Effector memory CD8-positive, alpha-beta T cell (primary cell): Measurements from ENCODE around the gene FAM171A1.
"Not testable (repeated sequence)": the region's sequence is repeated elsewhere in the genome, so short reads cannot be mapped to it uniquely, and the experiment has no call there.

Source experiments
- ATAC-seq: fragments of 150-1000 bp; cut with Tn5 transposase; replicated peaks from 2 replicates; pipeline ENCODE4 v1.10.0; 2021; ENCODE audit warnings: mild to moderate bottlenecking, moderate library complexity
- DNase-seq, 3 experiments: peaks; one replicate each; pipeline ENCODE4 v3.0.0; 2021
- H3K27ac Mint-ChIP-seq, 2 donors: one replicate each; pipeline ENCODE4 v1.8.0; 2022; ENCODE audit warnings: mild to moderate bottlenecking in 2 of 2, mixed read lengths in 2 of 2, moderate library complexity in 2 of 2
- H3K27me3 Mint-ChIP-seq, 2 donors: one replicate each; pipeline ENCODE4 v1.8.0; 2022; ENCODE audit warnings: mixed read lengths in 2 of 2
- H3K36me3 Mint-ChIP-seq: one replicate; pipeline ENCODE4 v1.8.0; 2022; ENCODE audit warnings: mild to moderate bottlenecking, moderate library complexity, mixed read lengths; ENCODE audit not compliant: insufficient read depth
- H3K4me1 Mint-ChIP-seq, 2 donors: one replicate each; pipeline ENCODE4 v1.8.0; 2022; ENCODE audit warnings: low read depth in 2 of 2, mixed read lengths in 2 of 2
- H3K4me3 Mint-ChIP-seq, 2 donors: one replicate each; pipeline ENCODE4 v1.8.0; 2022; ENCODE audit warnings: mild to moderate bottlenecking in 2 of 2, mixed read lengths in 2 of 2, moderate library complexity in 2 of 2
- H3K9me3 Mint-ChIP-seq, 2 donors: one replicate each; pipeline ENCODE4 v1.8.0; 2022; ENCODE audit warnings: mixed read lengths in 2 of 2

The FAM171A1 gene

DNA sequence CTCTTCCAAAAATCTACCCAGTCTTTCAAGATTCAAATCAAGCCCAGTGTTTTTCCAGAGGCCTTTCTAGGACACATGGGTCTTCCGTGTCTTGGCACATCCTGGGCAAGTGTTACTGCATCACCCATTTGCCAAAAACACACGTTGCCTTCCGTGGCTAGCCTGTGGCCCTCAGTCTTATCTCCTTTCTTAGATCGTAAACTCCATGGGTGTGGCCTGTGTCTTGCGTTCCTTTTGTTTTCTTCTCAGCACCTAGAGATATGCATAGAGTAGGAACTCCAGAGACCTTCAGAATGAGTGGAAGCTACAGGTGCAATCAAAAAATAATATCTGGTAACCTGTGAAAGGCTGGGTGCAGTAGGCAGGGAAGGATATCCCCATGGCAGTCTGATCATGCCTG lies 146.1 kb downstream of the FAM171A1 start:
- Mint-ChIP-seq H3K4me1 (no peaks in the 10 kb centered on the region), H3K36me3 (peaks cover 6% of the 10 kb centered on the region), H3K27ac (no peak overlapping the region), H3K27me3 (no peaks in the 10 kb centered on the region), H3K4me3 (no peak overlapping the region), H3K9me3 (peaks cover 0 to 2% of the 10 kb centered on the region in 2 donors)
- ATAC-seq, result no peak
- no peak for DNase-seq

DNA sequence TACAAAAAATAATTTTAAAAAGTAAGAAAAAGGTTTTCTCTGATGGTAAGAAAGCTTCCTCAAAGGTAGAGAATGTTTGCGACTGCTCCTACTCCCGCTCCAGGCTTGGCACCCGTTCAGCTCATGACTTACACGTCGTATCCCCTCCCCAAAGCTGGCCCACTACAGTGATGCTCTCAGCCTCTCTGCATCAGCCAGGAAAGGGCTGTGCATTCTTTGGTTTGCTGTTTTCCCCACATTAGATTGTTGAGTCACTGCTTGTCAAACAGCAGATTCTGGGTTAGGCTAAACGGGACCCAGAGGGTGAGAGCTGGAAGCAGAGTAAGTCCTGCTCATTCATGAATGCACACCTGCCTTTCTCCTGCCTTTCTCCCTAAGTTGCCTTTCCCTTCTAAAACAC lies 147.9 kb downstream of the FAM171A1 start:
- H3K4me1 Mint-ChIP-seq, result no peaks in the 10 kb centered on the region
- H3K27me3 Mint-ChIP-seq, result no peaks in the 10 kb centered on the region
- H3K9me3 Mint-ChIP-seq, result no peaks in the 10 kb centered on the region
- peaks cover 6% of the 10 kb centered on the region for H3K36me3 Mint-ChIP-seq
- no peak for DNase-seq
- peak overlapping the region in 1 of 2 donors; percentile 73 for H3K27ac Mint-ChIP-seq
- no peak overlapping the region for H3K4me3 Mint-ChIP-seq
- ATAC-seq, result no peak

DNA sequence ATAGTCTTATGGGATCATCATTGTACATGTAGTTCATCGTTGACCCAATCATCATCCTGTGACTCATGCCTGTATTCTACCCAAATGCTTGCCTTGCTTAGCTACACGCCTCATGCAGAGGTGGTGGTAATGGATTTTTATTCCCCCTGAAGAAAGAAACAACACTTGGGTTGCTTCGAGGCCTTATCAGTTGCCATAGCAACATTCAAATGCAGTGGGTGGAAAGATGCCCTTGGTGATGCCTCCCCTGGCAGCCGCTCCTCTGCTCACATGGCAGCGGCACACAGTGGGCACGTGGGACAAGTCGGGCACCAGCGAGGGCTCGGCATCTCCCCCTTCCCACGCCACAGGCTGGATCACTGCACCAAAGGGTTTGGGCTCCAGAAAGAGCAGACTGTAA lies 148.6 kb downstream of the FAM171A1 start:
- no peak for ATAC-seq
- Mint-ChIP-seq H3K4me3 (no peak overlapping the region), H3K9me3 (no peaks in the 10 kb centered on the region), H3K27me3 (no peaks in the 10 kb centered on the region), H3K4me1 (no peaks in the 10 kb centered on the region), H3K27ac (no peak overlapping the region), H3K36me3 (peaks cover 6% of the 10 kb centered on the region)
- no peak for DNase-seq

DNA sequence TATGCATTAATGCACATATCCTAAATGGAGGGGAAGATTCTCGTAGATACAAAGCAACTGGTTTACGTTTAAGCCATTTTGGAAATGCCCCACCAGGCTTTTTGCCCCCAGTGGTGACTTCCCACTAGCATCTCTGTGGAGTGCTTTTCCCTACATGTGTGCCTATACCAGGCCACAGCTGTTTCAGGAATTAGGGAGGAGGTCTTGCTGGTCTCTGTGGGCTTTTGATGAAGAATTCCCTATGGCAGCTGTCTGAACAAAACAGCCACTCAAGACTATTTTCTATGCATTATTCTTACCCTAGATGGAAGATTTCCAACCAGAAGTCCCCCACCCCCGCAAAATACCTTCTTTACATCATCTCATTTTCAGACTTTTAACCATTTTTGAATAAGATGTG lies 150.6 kb downstream of the FAM171A1 start:
- Mint-ChIP-seq H3K4me1 (no peaks in the 10 kb centered on the region), H3K4me3 (no peak overlapping the region), H3K27me3 (no peaks in the 10 kb centered on the region), H3K27ac (no peak overlapping the region), H3K36me3 (peaks cover 4% of the 10 kb centered on the region), H3K9me3 (no peaks in the 10 kb centered on the region)
- no peak for DNase-seq
- ATAC-seq, result no peak

DNA sequence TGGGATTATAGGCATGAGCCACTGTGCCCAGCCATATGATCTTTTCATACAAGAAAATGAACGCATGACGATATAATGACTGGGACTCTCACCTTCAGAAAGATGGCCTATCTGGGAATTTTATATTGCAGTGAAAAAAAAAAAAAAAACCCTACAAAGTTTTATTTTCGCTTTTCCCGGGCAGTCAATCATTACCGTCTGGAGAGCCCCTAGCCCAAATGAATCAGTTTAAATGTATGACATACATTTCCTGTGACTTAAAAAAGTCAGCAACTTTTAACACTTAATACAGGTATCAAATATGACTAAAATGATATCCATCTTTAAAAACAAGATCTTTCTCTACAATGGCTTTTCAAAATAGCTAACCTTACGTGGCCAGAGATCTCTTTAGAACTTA lies 154.4 kb downstream of the FAM171A1 start:
- DNase-seq (no peak), ATAC-seq (no peak)
- H3K4me3 Mint-ChIP-seq, result no peak overlapping the region
- no peak overlapping the region for H3K27ac Mint-ChIP-seq
- no peaks in the 10 kb centered on the region for H3K4me1 Mint-ChIP-seq
- no peaks in the 10 kb centered on the region for H3K36me3 Mint-ChIP-seq
- H3K27me3 Mint-ChIP-seq, result no peaks in the 10 kb centered on the region
- H3K9me3 Mint-ChIP-seq, result no peaks in the 10 kb centered on the region

DNA sequence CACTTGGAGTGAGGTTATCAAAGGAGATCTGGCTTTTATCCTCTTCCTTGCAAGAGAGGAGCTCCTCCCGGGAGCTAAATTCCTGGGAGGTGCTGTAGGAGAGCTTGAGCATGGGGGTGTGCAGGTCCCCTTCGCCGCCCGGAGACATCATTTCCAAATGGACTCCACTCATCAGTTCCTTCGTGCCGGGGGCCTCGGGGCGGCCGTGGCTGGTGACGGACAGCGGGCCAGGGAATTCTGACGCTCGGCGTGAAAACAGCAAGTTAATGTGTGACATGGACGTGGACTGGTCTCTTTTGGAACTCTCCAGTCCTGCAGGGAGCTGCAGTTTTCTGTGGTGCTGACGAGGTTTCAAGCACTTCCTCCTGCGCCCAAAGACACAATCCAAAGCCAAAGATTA lies 156.9 kb downstream of the FAM171A1 start:
- H3K27ac Mint-ChIP-seq, result no peak overlapping the region
- ATAC-seq (no peak), DNase-seq (no peak)
- H3K27me3 Mint-ChIP-seq, result no peaks in the 10 kb centered on the region
- no peak overlapping the region for H3K4me3 Mint-ChIP-seq
- H3K36me3 Mint-ChIP-seq, result no peaks in the 10 kb centered on the region
- peaks cover 12 to 14% of the 10 kb centered on the region in 2 donors for H3K4me1 Mint-ChIP-seq
- H3K9me3 Mint-ChIP-seq, result no peaks in the 10 kb centered on the region

DNA sequence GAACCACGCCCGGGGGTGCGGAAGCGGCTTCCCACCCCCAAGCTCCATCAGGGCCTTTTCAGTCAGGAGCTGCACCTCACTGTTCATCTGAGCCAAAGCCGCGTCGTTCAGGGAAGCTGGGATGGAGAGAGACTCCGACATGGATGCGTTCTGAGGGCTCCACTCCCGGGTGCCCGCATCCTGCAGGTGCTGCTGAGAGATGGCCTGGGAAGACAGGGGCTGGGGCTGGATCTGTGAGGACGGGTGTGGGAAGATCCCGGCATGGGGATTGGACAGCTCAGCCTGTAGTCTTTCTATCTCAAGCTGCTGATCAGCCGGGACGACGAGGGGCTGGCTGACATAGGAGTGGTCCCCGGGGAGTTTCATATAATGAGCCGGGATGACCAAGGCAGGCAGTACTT lies 157.6 kb downstream of the FAM171A1 start:
- Mint-ChIP-seq H3K9me3 (no peaks in the 10 kb centered on the region), H3K27me3 (no peaks in the 10 kb centered on the region), H3K27ac (no peak overlapping the region), H3K36me3 (peaks cover 6% of the 10 kb centered on the region), H3K4me3 (no peak overlapping the region), H3K4me1 (peaks cover 16 to 19% of the 10 kb centered on the region in 2 donors)
- no peak for ATAC-seq
- DNase-seq, result no peak

DNA sequence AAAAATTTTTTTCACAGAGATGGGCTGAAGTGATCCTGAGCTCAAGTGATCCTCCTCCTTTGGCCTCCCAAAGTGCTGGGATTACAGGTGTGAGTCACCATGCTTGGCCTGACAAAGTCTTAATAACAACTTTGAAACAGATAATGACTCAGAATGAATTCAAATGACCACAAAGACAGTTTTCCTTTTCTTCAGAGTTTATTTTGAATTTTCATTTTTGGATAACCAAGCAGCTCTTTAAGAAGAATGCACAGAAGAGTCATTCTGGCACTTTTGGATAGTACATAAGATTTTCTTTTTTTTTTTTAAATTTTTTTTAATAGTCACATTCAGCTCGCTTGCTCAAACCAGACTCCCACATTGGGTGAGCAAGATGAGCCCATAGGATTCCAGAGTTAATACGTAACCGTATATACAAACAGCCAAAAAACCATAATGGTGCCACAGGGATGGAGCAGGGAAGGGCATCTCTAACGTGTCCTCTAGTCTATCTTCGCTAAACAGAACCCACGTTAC lies 159.6 kb downstream of the FAM171A1 start:
- no peak for DNase-seq
- peaks cover 10% of the 10 kb centered on the region for H3K36me3 Mint-ChIP-seq
- H3K4me1 Mint-ChIP-seq, result peaks cover 27 to 32% of the 10 kb centered on the region in 2 donors
- H3K4me3 Mint-ChIP-seq, result no peak overlapping the region
- no peaks in the 10 kb centered on the region for H3K9me3 Mint-ChIP-seq
- H3K27ac Mint-ChIP-seq, result no peak overlapping the region
- no peak for ATAC-seq
- H3K27me3 Mint-ChIP-seq, result no peaks in the 10 kb centered on the region

DNA sequence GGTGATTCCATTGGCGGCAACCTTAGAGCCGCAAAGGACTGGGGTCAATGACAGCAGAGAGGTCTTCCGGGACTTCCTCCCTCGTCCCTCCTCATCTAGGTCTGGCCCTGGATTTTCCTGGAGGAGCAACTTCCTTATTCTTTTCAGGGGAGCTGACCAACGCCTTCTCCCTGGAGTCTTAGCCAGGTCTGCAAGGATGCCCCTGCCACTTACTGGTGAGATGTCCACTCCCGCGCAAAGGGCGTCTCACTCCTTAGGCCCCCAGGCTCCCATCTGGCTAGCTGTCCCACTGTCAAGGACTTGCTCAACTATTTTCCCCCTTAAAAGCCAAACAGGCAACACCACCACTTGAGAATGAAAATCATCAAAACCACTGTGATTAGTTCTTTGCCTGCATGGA lies 160.6 kb downstream of the FAM171A1 start:
- H3K36me3 Mint-ChIP-seq, result peaks cover 10% of the 10 kb centered on the region
- ATAC-seq (no peak), DNase-seq (no peak)
- no peaks in the 10 kb centered on the region for H3K27me3 Mint-ChIP-seq
- H3K27ac Mint-ChIP-seq, result peak overlapping the region; percentile 79 to 97
- H3K9me3 Mint-ChIP-seq, result no peaks in the 10 kb centered on the region
- peak overlapping the region in 1 of 2 donors; percentile 75 for H3K4me3 Mint-ChIP-seq
- peaks cover 31 to 32% of the 10 kb centered on the region in 2 donors for H3K4me1 Mint-ChIP-seq

DNA sequence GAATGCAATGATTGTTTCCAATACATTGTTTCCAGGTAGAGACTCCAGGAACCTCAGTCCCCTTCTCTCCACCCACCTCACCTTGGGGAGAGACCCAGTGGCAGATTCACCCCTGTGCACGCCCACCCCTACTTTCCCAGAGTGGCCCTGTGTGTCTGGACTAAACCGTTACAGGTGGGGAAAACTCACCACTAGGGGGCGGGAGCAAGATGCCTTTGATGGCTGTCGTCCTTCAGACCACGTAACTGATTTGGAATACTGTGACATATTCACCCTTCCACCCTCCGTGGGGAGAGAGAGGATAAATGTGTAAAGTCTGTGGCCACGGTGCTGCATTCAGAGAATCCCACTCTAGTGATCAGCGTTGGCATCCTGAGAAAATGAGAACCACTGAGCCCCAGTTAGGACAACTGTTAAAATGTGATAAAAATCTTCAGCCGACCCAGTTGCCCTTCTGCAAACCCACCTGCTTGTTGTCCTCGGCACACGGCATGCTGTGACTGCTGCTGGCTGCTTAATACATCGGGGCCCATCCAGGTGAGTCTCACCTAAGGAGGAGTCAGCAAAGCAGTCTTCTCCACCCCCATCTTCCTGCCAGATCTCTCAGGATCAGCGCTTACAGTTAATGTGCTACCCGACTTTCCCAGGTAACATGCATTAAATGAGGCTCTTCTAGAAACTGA lies 161.1 kb downstream of the FAM171A1 start:
- Mint-ChIP-seq H3K4me3 (peak overlapping the region; percentile 75 to 76), H3K27ac (peak overlapping the region; percentile 79 to 97), H3K4me1 (peaks cover 32% of the 10 kb centered on the region in 2 donors), H3K27me3 (no peaks in the 10 kb centered on the region), H3K9me3 (no peaks in the 10 kb centered on the region), H3K36me3 (peaks cover 10% of the 10 kb centered on the region)
- ATAC-seq (peak; percentile 66), DNase-seq (peak; percentile 76 to 81 (median 77))

DNA sequence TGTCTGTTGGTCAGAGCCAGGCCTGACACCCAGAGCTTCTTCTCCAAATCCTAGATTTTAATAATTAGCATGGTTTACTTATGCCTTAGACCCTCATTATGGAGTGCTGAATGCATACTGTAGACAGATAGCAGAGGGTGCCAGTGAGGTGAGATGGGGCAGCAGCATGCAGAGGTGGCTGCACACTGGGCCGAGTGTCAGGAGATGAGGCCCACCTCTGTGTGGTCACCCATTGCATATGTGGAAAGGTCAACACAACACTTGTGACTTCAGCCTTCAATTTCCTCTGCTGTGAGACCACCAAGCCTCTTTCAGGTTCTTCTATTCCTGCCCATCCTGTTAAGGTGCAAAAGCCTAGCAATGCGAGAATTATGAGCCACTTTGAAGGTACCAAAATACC lies 162.9 kb downstream of the FAM171A1 start:
- Mint-ChIP-seq H3K36me3 (peaks cover 10% of the 10 kb centered on the region), H3K4me3 (peak overlapping the region; percentile 75 to 76), H3K27me3 (no peaks in the 10 kb centered on the region), H3K4me1 (peaks cover 32% of the 10 kb centered on the region in 2 donors), H3K27ac (peak overlapping the region; percentile 79 to 97), H3K9me3 (no peaks in the 10 kb centered on the region)
- DNase-seq, result no peak
- no peak for ATAC-seq

DNA sequence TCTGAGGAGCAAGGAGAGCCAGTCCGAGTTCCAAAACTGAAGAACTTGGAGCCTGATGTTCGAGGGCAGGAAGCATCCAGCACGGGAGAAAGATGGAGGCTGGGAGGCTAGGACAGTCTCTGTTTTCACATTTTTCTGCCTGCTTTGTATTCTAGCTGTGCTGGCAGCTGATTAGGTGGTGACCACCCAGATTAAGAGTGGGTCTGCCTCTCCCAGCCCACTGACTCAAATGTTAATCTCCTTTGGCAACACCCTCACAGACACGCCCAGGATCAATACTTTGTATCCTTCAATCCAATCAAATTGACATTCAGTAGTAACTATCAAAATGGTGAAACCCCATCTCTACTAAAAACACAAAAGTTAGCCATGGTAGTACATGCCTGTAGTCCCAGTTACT lies 163.7 kb downstream of the FAM171A1 start:
- peaks cover 32 to 33% of the 10 kb centered on the region in 2 donors for H3K4me1 Mint-ChIP-seq
- not testable (repeated sequence) for H3K9me3 Mint-ChIP-seq, ATAC-seq, H3K27me3 Mint-ChIP-seq, DNase-seq
- H3K4me3 Mint-ChIP-seq, result peak overlapping the region in 1 of 2 donors; percentile 76
- H3K27ac Mint-ChIP-seq, result peak overlapping the region; percentile 79 to 97
- H3K36me3 Mint-ChIP-seq, result peaks cover 10% of the 10 kb centered on the region

DNA sequence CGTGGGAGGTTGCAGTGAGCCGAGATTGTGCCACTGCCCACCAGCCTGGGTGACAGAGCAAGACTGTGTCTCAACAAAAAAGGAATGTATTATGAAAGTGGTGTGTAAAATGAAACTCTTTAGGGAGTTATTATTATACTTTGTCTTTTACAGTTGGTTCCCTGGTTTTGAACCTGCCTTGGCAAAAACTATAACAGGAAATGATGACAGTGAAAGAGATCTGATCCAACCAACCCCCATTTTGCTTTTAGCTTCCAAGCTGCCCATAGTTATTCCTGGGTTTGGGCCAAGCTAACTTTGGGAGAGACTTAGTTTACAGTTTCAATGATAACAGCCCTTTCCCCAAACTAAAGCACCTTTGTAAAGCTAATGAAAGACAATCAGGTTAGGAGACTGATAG lies 168.4 kb downstream of the FAM171A1 start:
- no peaks in the 10 kb centered on the region for H3K27me3 Mint-ChIP-seq
- no peak for ATAC-seq
- DNase-seq, result no peak
- H3K9me3 Mint-ChIP-seq, result no peaks in the 10 kb centered on the region
- H3K27ac Mint-ChIP-seq, result peak overlapping the region in 1 of 2 donors; percentile 13
- peaks cover 14 to 19% of the 10 kb centered on the region in 2 donors for H3K4me1 Mint-ChIP-seq
- no peak overlapping the region for H3K4me3 Mint-ChIP-seq
- H3K36me3 Mint-ChIP-seq, result no peaks in the 10 kb centered on the region

DNA sequence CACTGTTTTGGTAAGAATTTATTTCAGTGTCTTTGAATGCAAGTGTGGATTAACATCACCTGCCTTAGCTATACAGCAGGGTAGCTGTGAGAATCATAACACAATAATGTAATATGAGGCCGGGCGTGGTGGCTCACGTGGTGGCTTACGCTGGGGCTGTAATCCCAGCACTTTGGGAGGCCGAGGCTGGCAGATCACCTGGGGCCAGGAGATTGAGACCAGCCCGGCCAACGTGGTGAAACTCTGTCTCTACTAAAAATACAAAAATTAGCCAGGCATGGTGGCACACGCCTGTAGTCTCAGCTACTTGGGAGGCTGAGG lies 168.8 kb downstream of the FAM171A1 start:
- Mint-ChIP-seq H3K4me1 (peaks cover 12 to 19% of the 10 kb centered on the region in 2 donors), H3K27ac (peak overlapping the region in 1 of 2 donors; percentile 13)
- not testable (repeated sequence) for H3K36me3 Mint-ChIP-seq, H3K4me3 Mint-ChIP-seq, DNase-seq, ATAC-seq, H3K27me3 Mint-ChIP-seq, H3K9me3 Mint-ChIP-seq
